ENCODE results near the gene KRT39. TPM values are rescaled to one million over a fixed set of nuclear protein-coding genes. Genes with fewer than 3 reads are reported as not detected.

Gene KRT39
- total and polyA plus RNA-seq, 2 of the 13 experiments (the other 11 are each of a cell fraction or from before 2014, with no cell fraction given), result 0.07 to 1.2 TPM

- no TSS peak for BruUV-seq (replicated peaks)
- peaks cover 33% of the 10 kb centered on the region for H3K4me1 ChIP-seq (ENCODE audit: insufficient read depth, low read length)
- H3K27ac ChIP-seq (ENCODE audit: extremely low read length, insufficient read depth, low read length), result no peak overlapping the region
- no peak overlapping the region for H3K4me2 ChIP-seq (ENCODE audit: low read depth, low read length)
- 40% methylated on average over 4 of the region's 4 CpGs for WGBS (ENCODE audit: low lambda C conversion rate)
- ChIA-PET CTCF (ENCODE audit: low intra/inter-chr PET ratio, low total read pairs) (interaction anchor here (0.8 to 3.3 kb wide), 11 partner anchors 47 to 758 kb away, joined by 3 to 32 read pairs (median 6); no protein-coding TSS in a partner anchor), POLR2A (interaction anchor here (1.6 kb wide), 1 partner anchor 149 kb away, joined by 3 read pairs; no protein-coding TSS in a partner anchor)
- in situ Hi-C loops (cut with HindIII; ENCODE audit: extremely low pct_ligation_motif_present, low pct_unique_long_range_greater_than_20kb), result loop anchor here (5.0 kb wide), 2 partner anchors 93 to 413 kb away; no protein-coding TSS in a partner anchor
- peak; percentile 4 for FAIRE-seq
- no peaks in the 10 kb centered on the region for H3K27me3 ChIP-seq (ENCODE audit: control insufficient read depth in 1 of 2, insufficient read depth in 2 of 2, low read length in 2 of 2)
- H3K9ac ChIP-seq (ENCODE audit: insufficient read depth, low read depth, low read length), result no peak overlapping the region
- H2AFZ ChIP-seq (ENCODE audit: low read length), result no peak overlapping the region
- intact Hi-C loops (cut with micrococcal nuclease; ENCODE audit: unreplicated experiment), result loop anchor here (1.0 to 10.0 kb wide), 9 partner anchors 47 to 753 kb away; partner anchors contain the start of genes KRT19, KRTAP1-1, KRTAP2-1 and KRTAP3-1
- no peaks in the 10 kb centered on the region for H3K36me3 ChIP-seq (replicated peaks in 1 of 2; ENCODE audit: control insufficient read depth in 1 of 2, insufficient read depth in 2 of 2, low read length in 2 of 2)
- no peak overlapping the region for H3K4me3 ChIP-seq (replicated peaks in 1 of 3; ENCODE audit: insufficient read depth in 1 of 3, low read depth in 2 of 3, low read length in 3 of 3)
- peak; percentile 57 for ATAC-seq
- no peaks in the 10 kb centered on the region for H3K9me3 ChIP-seq (ENCODE audit: low read length)
- no peaks in the 10 kb centered on the region for H3K79me2 ChIP-seq (ENCODE audit: insufficient read depth, low read length)
- DNase-seq (ENCODE audit: low spot score), result peak; percentile 63
- H4K20me1 ChIP-seq (ENCODE audit: insufficient read depth, low read length), result no peaks in the 10 kb centered on the region
- TF ChIP-seq ZBTB40 (IDR thresholded peaks at IDR 0.05), result peak; percentile 28; the same call in 1 of the 2 replicates
- no peak for TF ChIP-seq ZBTB40 (CRISPR knock-in tag; IDR thresholded peaks at IDR 0.05)
- no peak for TF ChIP-seq FOXA1 (IDR thresholded peaks at IDR 0.05)
- TF ChIP-seq FOXA1 (CRISPR knock-in tag; IDR thresholded peaks at IDR 0.05), result peak; percentile 43; the same call in 1 of the 2 replicates
- no peak for TF ChIP-seq ZNF687 (CRISPR knock-in tag; IDR thresholded peaks at IDR 0.05)
- no peak for TF ChIP-seq ZNF20 (CRISPR knock-in tag; IDR thresholded peaks at IDR 0.05)
- TF ChIP-seq ZNF225 (CRISPR knock-in tag; IDR thresholded peaks at IDR 0.05), result no peak
- peak; percentile 22; the same call in 1 of the 2 replicates for TF ChIP-seq FOXA3 (CRISPR knock-in tag; IDR thresholded peaks at IDR 0.05)
- no peak for TF ChIP-seq ZNF710 (CRISPR knock-in tag; IDR thresholded peaks at IDR 0.05; ENCODE audit: borderline replicate concordance)
These were observed 57.0 kb downstream of the KRT39 start for GRCh38 chr17:40909755-40910154.

Measured in HepG2 (cell line).